Stimulated activated CD4-positive, alpha-beta T cell treated with anti-CD3 and anti-CD28 coated beads, TNF-alpha, amount 100 ng/mL, for 48 hours (primary cell): ENCODE results near the gene UXS1.
"Not testable (repeated sequence)": the region's sequence is repeated elsewhere in the genome, so short reads cannot be mapped to it uniquely, and the experiment has no call there.

ENCODE experiments used
- DNase-seq, 3 donors: peaks; one replicate each; pipeline ENCODE4 v3.0.0-alpha.2; 2020; ENCODE audit warnings: low read depth in 3 of 3

UXS1 gene

GRCh38 chr2:106137731-106138521 is 56.2 kb downstream of the UXS1 start:
- peak in 1 of 3 donors; percentile 14 for DNase-seq

GRCh38 chr2:106131192-106131591 is 62.9 kb downstream of the UXS1 start:
- DNase-seq: not testable (repeated sequence)

GRCh38 chr2:106130251-106130998 is 63.7 kb downstream of the UXS1 start:
- no peak for DNase-seq

GRCh38 chr2:106129592-106129991 is 64.5 kb downstream of the UXS1 start:
- no peak for DNase-seq

GRCh38 chr2:106129150-106129549 is 65.0 kb downstream of the UXS1 start:
- no peak for DNase-seq

GRCh38 chr2:106127776-106128268 is 66.3 kb downstream of the UXS1 start:
- no peak for DNase-seq

GRCh38 chr2:106127282-106127771 is 66.8 kb downstream of the UXS1 start:
- no peak for DNase-seq

- no peak for DNase-seq
These were observed 67.3 kb downstream of the UXS1 start for GRCh38 chr2:106126705-106127281.

GRCh38 chr2:106126295-106126694 is 67.8 kb downstream of the UXS1 start:
- DNase-seq: no peak

- DNase-seq: no peak
These were observed 69.1 kb downstream of the UXS1 start for GRCh38 chr2:106124905-106125549.

- no peak for DNase-seq
These were observed 69.9 kb downstream of the UXS1 start for GRCh38 chr2:106124106-106124756.

GRCh38 chr2:106122157-106122556 is 71.9 kb downstream of the UXS1 start:
- no peak for DNase-seq

- no peak for DNase-seq
These were observed 73.7 kb downstream of the UXS1 start for GRCh38 chr2:106120432-106120831.

- no peak for DNase-seq
These were observed 75.0 kb downstream of the UXS1 start for GRCh38 chr2:106119074-106119473.

GRCh38 chr2:106117882-106118684 is 76.0 kb downstream of the UXS1 start:
- DNase-seq: no peak

- no peak for DNase-seq
These were observed 76.8 kb downstream of the UXS1 start for GRCh38 chr2:106117347-106117746.

GRCh38 chr2:106116248-106116647 is 77.9 kb downstream of the UXS1 start:
- no peak for DNase-seq

GRCh38 chr2:106115665-106116064 is 78.4 kb downstream of the UXS1 start:
- DNase-seq: no peak

GRCh38 chr2:106115250-106115649 is 78.9 kb downstream of the UXS1 start:
- DNase-seq: no peak

- DNase-seq: no peak
These were observed 79.9 kb downstream of the UXS1 start for GRCh38 chr2:106114166-106114565.
